B cell (primary cell): ENCODE measurements around the gene MRNIP.

Source experiments
- CTCF ChIP-seq: fragments of 200-600 bp; IDR thresholded peaks from one replicate; pipeline ENCODE4 v1.8.0; 2022; ENCODE audit warnings: antibody characterized with exemption, mild to moderate bottlenecking
- EZH2 ChIP-seq: IDR thresholded peaks from 2 replicates; pipeline ENCODE4 v1.6.1; 2012; ENCODE audit warnings: borderline replicate concordance, low read depth, mild to moderate bottlenecking, moderate library complexity, low read length; ENCODE audit not compliant: insufficient read depth, poor library complexity, severe bottlenecking

- TF ChIP-seq CTCF (no peak), EZH2 (no peak)
Observed at GRCh38 chr5:179836225-179837019, 22.2 kb downstream of the MRNIP start.
